Kidney (tissue), 14 donors: ENCODE measurements around the gene PTGFRN. TPM values are rescaled to one million over a fixed set of nuclear protein-coding genes. Genes with fewer than 3 reads are reported as not detected.

Source experiments
- DNase-seq, 5 donors: peaks; one replicate each; pipeline ENCODE4 v3.0.0-alpha.2; 2013 to 2020
- FAIRE-seq: peaks from 2 replicates; lab custom pipeline; 2012; peaks lifted over from hg19 to GRCh38; lab: Jason Lieb, UNC
- H3K27ac ChIP-seq, 2 donors: one replicate each; pipeline ENCODE4 v1.7.0; 2013; ENCODE audit warnings: low read depth in 2 of 2, low read length in 2 of 2, inconsistent platforms in 1 of 2
- H3K27me3 ChIP-seq: one replicate; pipeline ENCODE4 v1.7.1; 2013; ENCODE audit warnings: low read length, inconsistent platforms; ENCODE audit not compliant: control insufficient read depth, insufficient read depth
- H3K36me3 ChIP-seq, 3 donors: one replicate each; pipeline versions ENCODE4 v1.7.0 to v1.7.1; 2013; ENCODE audit warnings: low read length in 3 of 3, control low read depth in 1 of 3, inconsistent platforms in 1 of 3; ENCODE audit not compliant: insufficient read depth in 3 of 3, control insufficient read depth in 2 of 3
- H3K4me1 ChIP-seq, 3 donors: one replicate each; pipeline versions ENCODE4 v1.7.0 to v1.7.1; 2013; ENCODE audit warnings: low read length in 3 of 3, inconsistent platforms in 1 of 3, low read depth in 1 of 3; ENCODE audit not compliant: control insufficient read depth in 2 of 3, insufficient read depth in 2 of 3
- H3K4me3 ChIP-seq, 3 donors: one replicate each; pipeline versions ENCODE4 v1.7.0 to v1.8.1; 2013; ENCODE audit warnings: low read length in 3 of 3, control low read depth in 1 of 3, inconsistent platforms in 1 of 3
- H3K9ac ChIP-seq, 3 donors: one replicate each; pipeline versions ENCODE4 v1.7.0 to v1.7.1; 2013; ENCODE audit warnings: low read length in 3 of 3, control low read depth in 1 of 3, inconsistent platforms in 1 of 3
- H3K9me3 ChIP-seq, 3 donors: one replicate each; pipeline versions ENCODE4 v1.7.0 to v1.7.1; 2013; ENCODE audit warnings: low read length in 3 of 3, control low read depth in 1 of 3, inconsistent platforms in 1 of 3; ENCODE audit not compliant: control insufficient read depth in 2 of 3, insufficient read depth in 1 of 3
- CTCF ChIP-seq: IDR thresholded peaks from 3 replicates; pipeline ENCODE4 v1.5.1; 2012; ENCODE audit warnings: mild to moderate bottlenecking, moderate library complexity, borderline replicate concordance; ENCODE audit not compliant: insufficient read depth; ENCODE audit errors: extremely low read depth
- intact Hi-C: fragments of 100-400 bp; cut with DNase I; formaldehyde crosslinking; loops from one replicate; pipeline ENCODE4 v1.11.1; 2022
- polyA plus RNA-seq: library from polyadenylated mRNA; stranded (reverse); fragments of 350-450 nt; fragmentation: Illumina TruSeq; extraction: RNeasy Lipid Tissue Mini Kit (QIAGEN cat#74804); gene quantifications from one replicate; pipeline ENCODE4 v1.2.3, GENCODE V29; 2014; ENCODE audit warnings: low read depth, low replicate concordance; ENCODE audit not compliant: insufficient read depth
- total RNA-seq: library from RNA; stranded (reverse); fragmentation: NEBNext Ultra II Directional; extraction: Animal tissue kit (Norgen Biotek cat#: 25700); gene quantifications from one replicate; pipeline ENCODE4 v1.2.1, GENCODE V29; 2021
- donor health status: control.
- donor health status: control.
- donor health status: control.
- donor health status: control.
- donor health status: control.
- donor health status: DM: yes; HTN: yes; CAD: no.
- donor health status: Normal renal cell carcinoma (clear cell type).

PTGFRN gene
- total and polyA plus RNA-seq, 2 donors from 2014 or later: 16.4 to 44.8 TPM

- Histone ChIP-seq H3K27me3 (no peaks in the 10 kb centered on the region), H3K9me3 (no peaks in the 10 kb centered on the region), H3K27ac (no peak overlapping the region), H3K4me1 (no peaks in the 10 kb centered on the region), H3K4me3 (no peak overlapping the region), H3K36me3 (peaks cover 0 to 2% (median 0%) of the 10 kb centered on the region in 3 donors), H3K9ac (no peak overlapping the region)
- TF ChIP-seq CTCF: no peak
- intact Hi-C loops: no loop called here
- no peak for DNase-seq
- FAIRE-seq: no peak
Measured at GRCh38 chr1:116962987-116963639, 53.4 kb downstream of the PTGFRN start.

GRCh38 chr1:116966791-116967190 is 57.1 kb downstream of the PTGFRN start:
- H3K9ac ChIP-seq: no peak overlapping the region
- H3K36me3 ChIP-seq: peaks cover 0 to 2% (median 0%) of the 10 kb centered on the region in 3 donors
- FAIRE-seq (no peak), DNase-seq (no peak)
- no peak overlapping the region for H3K27ac ChIP-seq
- intact Hi-C loops: no loop called here
- no peak for TF ChIP-seq CTCF
- peaks cover 0 to 2% (median 0%) of the 10 kb centered on the region in 3 donors for H3K9me3 ChIP-seq
- H3K4me1 ChIP-seq: no peaks in the 10 kb centered on the region
- no peaks in the 10 kb centered on the region for H3K27me3 ChIP-seq
- H3K4me3 ChIP-seq: no peak overlapping the region

GRCh38 chr1:116968724-116969123 is 59.0 kb downstream of the PTGFRN start:
- Histone ChIP-seq H3K4me1 (no peaks in the 10 kb centered on the region), H3K4me3 (no peak overlapping the region), H3K9me3 (peaks cover 0 to 2% (median 0%) of the 10 kb centered on the region in 3 donors), H3K36me3 (no peaks in the 10 kb centered on the region), H3K27ac (no peak overlapping the region), H3K9ac (no peak overlapping the region), H3K27me3 (no peaks in the 10 kb centered on the region)
- FAIRE-seq (no peak), DNase-seq (no peak)
- no peak for TF ChIP-seq CTCF
- intact Hi-C loops: no loop called here
